Measurements from ENCODE around the gene ADCYAP1.

Gene ADCYAP1

GRCh38 chr18:911025-911424, 6.4 kb downstream of the ADCYAP1 start:
- no peak for DNase-seq

DNA sequence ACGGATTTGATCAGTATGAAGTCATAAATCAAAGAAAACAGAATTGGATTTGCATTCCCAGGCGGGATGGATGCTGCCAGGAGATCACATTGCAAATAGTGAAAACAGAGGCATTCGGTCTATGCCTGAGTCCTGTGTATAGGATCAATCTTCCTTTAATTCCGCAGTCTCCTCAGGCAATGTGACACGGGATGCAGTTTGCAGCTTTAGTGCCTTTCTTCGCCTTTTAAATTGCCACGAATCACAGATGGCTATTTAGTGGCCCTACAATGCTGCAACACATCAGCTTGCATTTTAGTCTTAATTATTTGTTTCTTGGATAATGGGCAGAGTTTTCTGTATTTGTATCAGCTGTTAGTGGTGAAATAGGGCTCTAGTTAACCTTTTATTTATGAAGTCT, 6.8 kb downstream of the ADCYAP1 start:
- DNase-seq = no peak

- DNase-seq = no peak
These were observed 11.9 kb downstream of the ADCYAP1 start for GRCh38 chr18:916562-916961.

DNA sequence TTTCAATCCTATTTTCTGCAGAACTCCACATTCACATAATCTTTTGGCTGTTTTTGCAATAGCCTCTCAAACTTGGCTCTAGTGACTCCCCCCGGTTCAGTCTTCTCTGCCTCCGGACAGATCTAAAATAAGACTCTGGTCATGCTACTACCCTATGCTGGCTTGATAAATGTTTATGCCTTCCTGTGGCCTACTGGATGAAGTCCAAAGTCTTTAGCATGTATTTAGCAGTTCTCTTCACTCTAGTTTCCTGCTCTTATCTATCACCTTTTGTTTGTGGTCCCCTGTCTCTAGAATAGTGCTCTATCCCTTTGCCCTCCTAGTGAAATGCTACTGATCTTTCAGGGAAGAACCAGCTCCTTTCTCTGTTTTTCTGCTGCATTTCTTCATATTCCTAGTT, 14.4 kb downstream of the ADCYAP1 start:
- DNase-seq = no peak

DNA sequence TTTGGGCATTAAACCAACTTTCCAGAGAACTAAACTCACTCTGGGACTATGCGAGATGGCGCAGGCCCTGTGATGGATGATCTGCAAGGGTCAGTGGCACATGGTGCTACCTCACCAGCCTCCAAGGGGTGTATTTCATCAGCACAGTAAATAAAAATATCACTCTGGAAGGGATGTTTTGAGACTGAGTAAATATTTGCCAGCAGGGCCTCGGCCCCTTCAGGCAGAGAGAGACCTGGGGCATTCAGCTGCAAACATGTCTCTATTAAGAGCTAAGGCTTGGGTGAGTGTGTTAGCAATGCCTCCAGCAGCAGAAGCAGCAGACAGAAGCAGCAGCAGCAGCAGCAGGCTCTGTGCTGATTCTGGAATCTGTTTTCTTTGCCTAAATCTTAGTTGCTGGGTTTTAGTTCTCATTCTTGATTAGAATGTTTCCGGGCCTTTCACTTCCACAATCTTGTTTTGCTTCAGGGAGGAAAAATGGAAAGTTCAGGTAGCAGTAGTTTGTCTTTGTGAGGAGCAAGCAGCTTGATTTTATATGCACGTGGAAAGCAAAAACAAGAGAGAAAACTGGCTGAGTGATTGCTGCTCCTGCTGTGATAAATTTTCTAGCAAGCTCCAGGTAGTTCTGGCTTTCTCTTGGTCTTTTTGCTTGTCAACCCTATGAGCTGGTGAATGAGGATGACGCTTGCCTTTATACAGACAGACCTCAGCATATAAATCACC, 18.6 kb downstream of the ADCYAP1 start:
- DNase-seq = no peak

DNA sequence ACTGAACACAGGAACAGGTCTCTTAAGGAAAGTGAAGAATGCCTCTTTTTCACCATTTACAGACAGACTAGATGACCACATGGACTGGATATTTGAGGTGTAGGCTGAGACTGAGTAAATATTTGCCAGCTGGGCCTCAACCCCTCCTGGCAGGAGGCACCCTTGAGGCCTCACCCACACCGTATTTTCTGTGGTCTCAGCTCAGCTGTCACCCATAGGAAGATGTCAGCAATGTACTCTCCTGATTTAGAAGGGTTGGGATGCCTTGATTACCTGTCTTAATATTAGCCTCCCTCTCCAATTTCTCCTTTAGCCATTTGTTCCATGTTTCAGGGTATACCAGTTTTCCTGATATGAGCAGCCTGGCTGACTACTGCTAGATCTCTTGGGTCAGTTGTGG, 20.3 kb downstream of the ADCYAP1 start:
- DNase-seq = no peak

- DNase-seq = no peak
These were observed 22.3 kb downstream of the ADCYAP1 start for GRCh38 chr18:926946-927345.

- DNase-seq = no peak
These were observed 28.4 kb downstream of the ADCYAP1 start for GRCh38 chr18:933082-933481.

DNA sequence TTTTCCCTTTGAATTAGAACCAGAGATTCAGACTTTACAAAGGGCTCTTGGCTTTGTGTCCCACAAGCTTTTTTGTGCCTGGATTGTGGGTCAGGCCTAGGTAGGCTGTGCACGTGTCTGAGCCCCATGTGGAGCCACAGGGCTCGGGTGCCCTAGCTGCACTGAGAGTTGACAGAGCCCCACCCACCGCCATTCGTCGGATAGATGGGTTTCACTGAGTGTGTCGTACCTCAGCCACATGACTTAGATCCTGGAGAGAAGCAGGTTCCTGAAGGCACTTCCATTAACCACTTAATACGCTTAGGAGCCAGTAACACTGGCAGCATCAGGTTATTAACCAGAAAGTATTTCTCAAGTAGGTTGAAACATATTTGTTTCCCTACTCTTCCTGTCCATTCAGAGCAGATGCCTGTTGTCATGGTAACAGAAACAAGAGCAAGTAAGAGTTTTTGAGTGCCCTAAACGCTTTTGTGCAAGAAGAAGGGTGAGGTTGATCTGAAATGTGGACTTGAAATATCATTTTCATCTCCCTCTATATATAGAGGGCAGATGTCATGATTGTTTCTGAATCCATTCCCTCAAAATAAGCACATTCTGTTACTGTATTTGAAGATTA, 30.0 kb downstream of the ADCYAP1 start:
- DNase-seq = no peak

DNA sequence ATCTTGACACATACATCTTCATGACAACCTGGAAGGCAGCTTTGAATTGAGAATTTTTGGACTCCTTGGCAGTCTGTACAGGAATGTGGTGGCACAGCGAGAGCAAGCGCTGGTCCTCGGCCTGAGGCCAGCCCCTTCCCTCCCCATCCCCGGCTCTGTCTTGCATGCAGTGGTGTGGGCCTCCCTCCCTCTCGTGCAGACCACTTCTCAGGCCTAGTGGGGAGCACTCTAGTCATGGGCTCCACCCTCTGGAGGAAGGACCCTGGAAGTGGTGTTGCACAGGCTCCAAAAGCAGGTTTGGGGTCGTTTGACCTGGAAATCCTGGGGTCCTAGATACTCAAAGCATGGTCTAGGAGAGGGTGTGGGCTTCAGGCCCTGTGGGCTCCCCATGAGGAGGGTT, 32.3 kb downstream of the ADCYAP1 start:
- DNase-seq = no peak

DNA sequence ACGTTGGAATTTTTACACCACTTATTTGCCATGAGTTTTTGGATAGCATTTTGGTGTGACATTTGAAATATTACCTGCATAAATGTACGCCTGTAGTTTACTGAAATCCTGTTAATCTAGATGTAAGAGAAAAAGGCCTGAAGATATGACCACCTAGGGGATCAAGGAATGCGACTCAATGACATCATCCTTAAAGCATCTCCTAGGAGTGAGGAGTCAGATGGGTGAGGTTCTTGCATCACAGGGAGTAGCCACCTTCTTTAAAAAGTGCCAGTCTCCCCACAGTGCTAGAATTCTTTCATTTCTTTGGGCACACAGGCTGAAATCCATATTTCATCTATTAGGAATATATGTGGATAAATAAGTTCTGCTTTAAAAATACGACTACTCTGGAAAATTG, 34.5 kb downstream of the ADCYAP1 start:
- DNase-seq = no peak

- no peak for DNase-seq
These were observed 35.3 kb downstream of the ADCYAP1 start for GRCh38 chr18:939958-940357.

GRCh38 chr18:941331-941730, 36.7 kb downstream of the ADCYAP1 start:
- no peak for DNase-seq

GRCh38 chr18:944440-944839, 39.8 kb downstream of the ADCYAP1 start:
- no peak for DNase-seq

GRCh38 chr18:949724-950631, 45.3 kb downstream of the ADCYAP1 start:
- DNase-seq = no peak

DNA sequence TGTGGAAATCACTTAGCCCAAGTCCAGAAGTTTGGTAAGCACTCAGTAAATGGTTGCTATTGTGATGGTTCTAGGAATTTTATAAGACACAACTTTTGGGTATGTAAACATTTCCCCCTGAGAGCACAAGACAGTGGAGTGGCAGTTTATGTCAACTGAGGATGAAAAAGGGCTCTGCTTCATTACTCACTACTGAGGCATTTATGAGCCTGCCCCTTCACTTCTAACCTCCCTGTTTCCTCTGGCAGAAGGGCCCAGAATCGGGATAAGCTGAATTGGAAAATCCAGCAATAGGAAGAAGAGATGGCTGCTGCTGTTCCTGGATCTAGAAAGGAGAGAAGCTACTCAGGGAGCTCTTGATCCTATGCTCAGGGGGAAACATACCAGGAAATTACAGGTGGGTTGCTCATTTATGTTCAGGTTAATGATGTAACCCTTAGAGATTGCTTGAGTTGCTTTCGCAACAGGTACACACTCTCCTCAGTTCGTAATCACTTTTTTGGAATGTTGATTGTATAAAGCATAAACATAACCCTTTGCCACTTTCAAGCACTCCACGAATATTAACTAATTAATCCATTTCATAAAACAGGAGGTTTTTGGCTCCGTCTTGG, 46.3 kb downstream of the ADCYAP1 start:
- no peak for DNase-seq

DNA sequence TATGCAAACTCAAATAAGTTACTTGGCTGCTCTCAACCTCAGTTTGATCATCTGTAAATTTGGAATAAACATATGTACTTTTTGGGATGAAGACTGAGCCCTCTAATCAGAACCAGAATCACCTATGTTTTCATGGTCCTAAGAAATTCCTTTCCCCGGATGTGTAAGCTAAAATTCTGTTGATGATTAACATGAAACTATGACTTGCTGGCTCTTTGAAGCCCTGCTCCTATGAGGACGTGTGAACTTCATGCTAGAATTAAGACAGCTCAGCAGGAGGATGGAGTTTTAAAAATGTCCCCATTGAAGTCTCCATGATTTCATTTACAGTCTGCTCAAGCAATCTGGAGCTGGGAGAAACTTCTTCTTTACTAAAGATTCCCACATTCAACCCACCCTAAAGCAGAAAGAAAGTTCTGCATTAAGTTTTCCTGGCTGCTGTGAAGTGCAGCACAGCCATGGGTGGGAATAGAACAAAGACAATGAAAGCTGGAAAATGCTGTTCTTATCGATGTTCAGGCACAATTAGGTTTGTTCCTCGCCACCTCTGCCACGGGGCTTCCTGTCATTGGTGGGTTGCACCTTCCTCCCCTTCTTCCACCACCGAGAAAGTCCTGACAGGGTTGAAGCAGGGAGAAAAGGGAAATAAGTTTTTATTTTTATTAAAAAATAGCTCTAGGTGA, 50.9 kb downstream of the ADCYAP1 start:
- DNase-seq = no peak

DNA sequence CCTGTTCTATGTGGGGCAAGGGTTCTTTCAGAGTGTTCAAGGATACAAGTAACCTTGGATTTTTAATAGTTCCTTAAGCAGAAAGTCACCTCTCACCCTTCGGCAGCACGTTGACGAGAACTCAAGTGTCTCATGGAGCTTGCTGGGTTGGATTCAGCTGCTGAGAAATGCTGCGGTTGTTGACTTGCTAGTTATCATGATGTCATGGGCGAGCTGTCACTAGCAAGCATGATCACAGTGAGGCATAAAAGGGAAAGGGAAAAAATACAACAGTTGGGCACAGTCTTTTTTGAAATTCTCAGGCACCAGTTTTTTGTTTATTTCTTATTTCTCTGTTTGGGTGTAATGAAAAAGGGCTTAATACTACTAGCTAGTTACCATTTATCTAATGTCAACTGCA, 53.2 kb downstream of the ADCYAP1 start:
- DNase-seq = no peak

- DNase-seq = no peak
These were observed 55.2 kb downstream of the ADCYAP1 start for GRCh38 chr18:959854-960253.
